Kidney epithelial cell (primary cell): ENCODE results near the gene TADA1. TPM values are rescaled to one million over a fixed set of nuclear protein-coding genes. Genes with fewer than 3 reads are reported as not detected.

ENCODE experiments used
- DNase-seq: peaks from one replicate; pipeline ENCODE4 v3.0.0-alpha.2; 2010; ENCODE audit warnings: low read depth
- H3K27me3 ChIP-seq: 2 replicates; pipeline ENCODE4 v1.6.0; 2011; ENCODE audit warnings: low read length; ENCODE audit not compliant: control insufficient read depth, insufficient read depth
- H3K36me3 ChIP-seq: 2 replicates; pipeline ENCODE4 v1.5.1; 2011; ENCODE audit warnings: low read length; ENCODE audit not compliant: control insufficient read depth, insufficient read depth
- H3K4me3 ChIP-seq: 2 replicates; pipeline ENCODE4 v1.5.1; 2011; ENCODE audit warnings: low read depth, mild to moderate bottlenecking, control low read depth, low read length
- CTCF ChIP-seq: IDR thresholded peaks from 2 replicates; pipeline ENCODE4 v1.5.1; 2011; ENCODE audit warnings: mild to moderate bottlenecking, moderate library complexity, low read length, control low read depth, inconsistent platforms; ENCODE audit not compliant: insufficient read depth, poor library complexity, severe bottlenecking
- total RNA-seq: library from RNA; depleted of rRNA; stranded (reverse); fragments of >200 nt; gene quantifications from 2 replicates; pipeline ENCODE4 v1.2.3, GENCODE V29; 2015

Gene TADA1
- total RNA-seq, 1 donor from 2014 or later = 14.0 TPM

GRCh38 chr1:166905136-166905535 is 29.1 kb upstream of the TADA1 start:
- H3K27me3 ChIP-seq = no peaks in the 10 kb centered on the region
- TF ChIP-seq CTCF = no peak
- DNase-seq = no peak
- no peaks in the 10 kb centered on the region for H3K36me3 ChIP-seq
- no peak overlapping the region for H3K4me3 ChIP-seq

GRCh38 chr1:166903232-166903631 is 27.2 kb upstream of the TADA1 start:
- Histone ChIP-seq H3K36me3 (no peaks in the 10 kb centered on the region), H3K4me3 (no peak overlapping the region), H3K27me3 (no peaks in the 10 kb centered on the region)
- no peak for TF ChIP-seq CTCF
- no peak for DNase-seq

- no peaks in the 10 kb centered on the region for H3K36me3 ChIP-seq
- H3K4me3 ChIP-seq = no peak overlapping the region
- DNase-seq = no peak
- TF ChIP-seq CTCF = no peak
- no peaks in the 10 kb centered on the region for H3K27me3 ChIP-seq
Measured at GRCh38 chr1:166902279-166902678, 26.2 kb upstream of the TADA1 start.

- no peak for DNase-seq
- TF ChIP-seq CTCF = no peak
- no peaks in the 10 kb centered on the region for H3K36me3 ChIP-seq
- no peak overlapping the region for H3K4me3 ChIP-seq
- no peaks in the 10 kb centered on the region for H3K27me3 ChIP-seq
Measured at GRCh38 chr1:166900987-166901386, 24.9 kb upstream of the TADA1 start.

GRCh38 chr1:166899769-166900168 is 23.7 kb upstream of the TADA1 start:
- TF ChIP-seq CTCF = no peak
- no peaks in the 10 kb centered on the region for H3K36me3 ChIP-seq
- no peak overlapping the region for H3K4me3 ChIP-seq
- H3K27me3 ChIP-seq = no peaks in the 10 kb centered on the region
- DNase-seq = no peak

- TF ChIP-seq CTCF = no peak
- H3K27me3 ChIP-seq = peaks cover 4% of the 10 kb centered on the region
- DNase-seq = no peak
- H3K36me3 ChIP-seq = no peaks in the 10 kb centered on the region
- H3K4me3 ChIP-seq = no peak overlapping the region
Measured at GRCh38 chr1:166895766-166896165, 19.7 kb upstream of the TADA1 start.
